GM11168 (cell line): ENCODE data around the gene BPIFB4.
"Not testable (repeated sequence)": the region's sequence is repeated elsewhere in the genome, so short reads cannot be mapped to it uniquely, and the experiment has no call there.

Experiments
- in situ Hi-C: fragments of 300-500 bp; cut with MboI; formaldehyde crosslinking; loops from one replicate; pipeline ENCODE4 v1.12.0; 2022; ENCODE audit warnings: low sequenced_read_pairs; ENCODE audit not compliant: unreplicated experiment

BPIFB4 gene

GRCh38 chr20:33083544-33084340 lies 4.3 kb downstream of the BPIFB4 start:
- in situ Hi-C loops = no loop called here

DNA sequence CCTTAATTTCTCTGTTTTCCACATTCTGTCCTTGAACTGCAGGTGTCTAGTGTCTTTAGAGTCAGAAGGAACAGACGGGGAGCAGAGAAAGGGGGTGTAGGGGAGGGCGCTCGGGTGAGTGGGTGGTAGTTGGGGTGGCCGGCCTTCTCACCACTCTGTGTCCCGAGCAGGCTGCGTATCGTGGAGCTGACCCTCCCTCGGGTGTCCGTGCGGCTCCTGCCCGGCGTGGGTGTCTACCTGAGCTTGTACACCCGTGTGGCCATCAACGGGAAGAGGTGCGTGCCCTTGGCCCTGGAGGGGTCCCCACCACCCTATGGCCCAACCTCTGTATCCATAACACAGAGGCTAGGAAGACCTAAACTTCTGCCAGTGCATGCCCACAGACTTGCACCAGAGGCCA lies 5.3 kb downstream of the BPIFB4 start:
- in situ Hi-C loops = no loop called here

GRCh38 chr20:33086052-33086722 lies 6.7 kb downstream of the BPIFB4 start:
- in situ Hi-C loops = no loop called here

DNA sequence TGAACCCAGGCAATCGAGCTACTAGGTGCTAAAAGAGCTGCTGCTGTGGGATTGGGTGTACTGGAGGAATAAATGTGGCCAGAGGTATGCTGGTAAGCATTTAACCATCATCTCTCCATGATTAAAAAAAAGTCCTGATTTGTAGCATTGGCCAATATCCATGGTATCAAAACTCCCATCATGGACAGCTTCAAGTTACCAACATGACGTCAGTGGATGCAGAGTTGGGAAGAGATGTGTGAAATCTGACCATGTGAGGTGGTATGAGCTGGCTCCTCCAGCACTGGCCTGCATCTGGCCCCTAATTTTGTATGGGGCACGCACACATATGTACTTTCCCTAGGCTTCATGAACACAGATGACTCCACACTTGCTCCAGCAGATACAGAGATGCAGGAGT lies 11.7 kb downstream of the BPIFB4 start:
- in situ Hi-C loops = no loop called here

GRCh38 chr20:33091693-33092092 lies 12.2 kb downstream of the BPIFB4 start:
- in situ Hi-C loops = no loop called here

- in situ Hi-C loops = no loop called here
These were observed 12.9 kb downstream of the BPIFB4 start for GRCh38 chr20:33092361-33092760.

DNA sequence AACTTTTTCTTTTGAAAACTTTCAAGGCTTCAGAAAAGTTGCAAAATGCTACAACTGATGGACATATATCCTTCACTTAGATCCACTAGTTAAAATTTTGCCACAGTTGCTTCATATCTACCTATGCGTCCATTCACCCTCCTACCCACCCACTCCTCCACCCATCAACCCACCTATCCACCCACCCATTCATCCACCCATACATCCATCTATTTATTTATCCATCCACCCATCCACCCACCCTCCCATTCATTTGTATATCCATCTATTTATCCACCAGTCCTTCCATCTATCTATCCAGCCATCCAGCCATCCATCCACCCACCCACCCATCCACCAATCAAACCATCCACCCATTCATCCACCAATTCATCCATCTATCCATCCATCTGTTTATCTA lies 13.6 kb downstream of the BPIFB4 start:
- in situ Hi-C loops = no loop called here

DNA sequence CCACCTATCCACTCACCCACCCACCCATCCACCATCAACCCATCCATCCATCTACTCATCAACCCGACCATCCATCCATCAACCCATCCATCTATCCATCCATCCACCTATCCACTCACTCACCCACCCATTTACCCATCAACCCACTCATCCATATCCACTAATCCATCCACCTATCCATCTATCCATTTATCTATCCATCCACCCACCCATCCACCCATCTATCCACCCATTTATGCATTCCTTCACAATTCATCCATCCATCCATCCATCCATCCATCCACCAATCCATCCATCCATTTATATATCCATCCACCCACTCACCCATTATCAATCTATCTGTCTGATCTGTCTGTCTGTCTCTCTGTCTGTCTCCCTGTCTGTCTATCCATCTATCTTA lies 14.1 kb downstream of the BPIFB4 start:
- in situ Hi-C loops = no loop called here

DNA sequence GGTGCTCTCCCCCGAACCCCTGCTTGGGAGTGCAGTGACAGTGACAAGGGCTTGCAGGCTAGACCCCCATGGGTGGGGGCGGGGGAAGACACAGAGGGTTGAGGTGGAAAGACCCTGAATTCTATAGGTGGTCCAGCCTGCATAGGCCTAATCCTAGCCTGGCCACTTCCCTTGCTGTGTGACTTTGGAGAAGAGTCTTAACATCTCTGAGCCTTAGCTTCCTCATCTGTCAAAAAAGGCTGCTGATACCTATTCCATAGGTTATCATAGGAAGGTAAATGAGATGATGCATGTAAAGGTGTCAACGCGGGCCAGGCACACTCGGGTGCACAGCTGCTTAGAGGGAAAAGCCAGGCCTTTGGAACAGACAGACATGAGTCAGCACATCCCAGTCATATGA lies 15.8 kb downstream of the BPIFB4 start:
- in situ Hi-C loops = no loop called here

GRCh38 chr20:33095902-33096584 lies 16.6 kb downstream of the BPIFB4 start:
- in situ Hi-C loops = not testable (repeated sequence)

DNA sequence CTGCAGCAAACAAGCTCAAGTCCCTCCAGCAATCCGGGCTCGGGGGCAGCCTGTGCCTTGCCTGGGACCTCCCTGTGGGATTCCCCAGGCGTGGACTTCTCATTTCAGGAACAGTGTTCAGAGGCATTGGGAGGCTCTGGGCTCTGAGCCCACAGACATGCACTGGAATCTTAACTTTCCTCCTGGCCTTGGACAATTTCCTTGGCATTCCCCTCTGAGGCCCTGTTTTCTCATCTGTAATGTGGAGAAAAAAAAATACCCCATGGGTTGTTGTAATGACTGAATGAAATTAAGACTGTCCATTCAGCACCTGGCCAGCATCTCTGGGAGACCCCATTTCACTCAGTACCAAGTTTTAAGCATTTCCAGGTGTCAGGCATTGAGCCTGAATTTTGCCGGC lies 17.6 kb downstream of the BPIFB4 start:
- in situ Hi-C loops = no loop called here

GRCh38 chr20:33099843-33100538 lies 20.5 kb downstream of the BPIFB4 start:
- in situ Hi-C loops = no loop called here

GRCh38 chr20:33103556-33103955 lies 24.1 kb downstream of the BPIFB4 start:
- in situ Hi-C loops = no loop called here

GRCh38 chr20:33104336-33104735 lies 24.9 kb downstream of the BPIFB4 start:
- in situ Hi-C loops = no loop called here

DNA sequence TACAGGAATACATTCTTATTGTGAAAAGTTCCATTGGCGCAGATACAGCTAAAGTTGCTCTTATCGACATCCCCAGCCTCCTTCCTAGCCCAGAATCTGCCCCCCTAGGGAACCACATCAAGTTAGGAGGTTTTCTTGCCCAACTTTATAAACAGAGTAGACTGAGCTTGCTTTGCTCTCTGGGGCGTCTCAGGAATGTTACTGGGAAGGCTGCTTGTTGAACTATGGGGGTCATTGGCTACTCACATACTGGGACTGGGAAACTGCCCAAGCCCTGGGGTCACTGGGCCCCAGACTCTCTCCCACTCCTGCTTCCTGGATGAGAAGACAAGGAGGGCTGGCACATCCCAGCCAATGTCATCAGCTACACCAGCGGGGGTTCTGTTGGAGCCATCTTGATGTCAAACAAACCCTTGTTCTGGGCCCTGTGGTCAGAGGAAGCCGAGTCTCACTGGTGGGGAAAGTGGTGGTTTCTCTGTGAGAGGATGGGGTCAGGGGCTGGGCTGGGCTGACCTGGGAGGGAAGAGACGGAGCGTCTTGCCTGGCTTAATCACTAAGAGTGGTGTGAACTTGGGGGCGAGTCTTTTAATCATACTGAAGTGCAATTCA lies 26.0 kb downstream of the BPIFB4 start:
- in situ Hi-C loops = no loop called here

GRCh38 chr20:33106058-33106620 lies 26.7 kb downstream of the BPIFB4 start:
- in situ Hi-C loops = not testable (repeated sequence)

GRCh38 chr20:33108661-33109060 lies 29.2 kb downstream of the BPIFB4 start:
- in situ Hi-C loops = no loop called here

- in situ Hi-C loops = no loop called here
These were observed 30.8 kb downstream of the BPIFB4 start for GRCh38 chr20:33110147-33110825.

- in situ Hi-C loops = no loop called here
These were observed 31.9 kb downstream of the BPIFB4 start for GRCh38 chr20:33111306-33111705.
